IPS-15b (cell line): Measurements from ENCODE around the gene SELENOK.

Experiments used
- H3K27me3 ChIP-seq: one replicate; pipeline ENCODE4 v1.6.1; 2013; ENCODE audit warnings: low read length; ENCODE audit not compliant: control insufficient read depth, insufficient read depth
- H3K36me3 ChIP-seq: one replicate; pipeline ENCODE4 v1.6.1; 2013; ENCODE audit warnings: low read length; ENCODE audit not compliant: control insufficient read depth, insufficient read depth
- H3K4me1 ChIP-seq: one replicate; pipeline ENCODE4 v1.6.1; 2013; ENCODE audit warnings: mild to moderate bottlenecking, low read length; ENCODE audit not compliant: control insufficient read depth, insufficient read depth
- H3K4me3 ChIP-seq: one replicate; pipeline ENCODE4 v1.5.1; 2013; ENCODE audit warnings: low read depth, low read length
- H3K9ac ChIP-seq: one replicate; pipeline ENCODE4 v1.6.1; 2013; ENCODE audit warnings: low read depth, mild to moderate bottlenecking, low read length
- H3K9me3 ChIP-seq: one replicate; pipeline ENCODE4 v1.6.1; 2013; ENCODE audit warnings: mild to moderate bottlenecking, low read length; ENCODE audit not compliant: control insufficient read depth, insufficient read depth

The SELENOK gene

DNA sequence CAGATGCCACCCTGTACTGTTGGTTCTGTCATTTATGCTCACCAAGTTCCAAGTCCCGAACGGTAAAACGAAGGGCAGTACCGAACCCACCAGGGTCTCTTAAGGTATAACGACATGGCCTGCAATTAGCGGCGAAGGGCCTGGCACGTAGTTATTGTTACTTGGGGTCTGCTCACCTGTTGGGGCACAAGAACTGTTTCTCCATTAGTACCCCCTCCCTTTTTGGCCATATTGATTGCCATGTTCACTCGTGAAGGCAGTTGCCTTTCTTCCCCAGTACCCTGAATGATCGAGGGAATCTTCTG, 44.9 kb downstream of the SELENOK start:
- Histone ChIP-seq H3K27me3 (peaks cover 15% of the 10 kb centered on the region), H3K9ac (no peak overlapping the region), H3K9me3 (no peaks in the 10 kb centered on the region), H3K36me3 (no peaks in the 10 kb centered on the region), H3K4me1 (peaks cover 4% of the 10 kb centered on the region), H3K4me3 (peak overlapping the region; percentile 76)

- Histone ChIP-seq H3K36me3 (no peaks in the 10 kb centered on the region), H3K9me3 (no peaks in the 10 kb centered on the region), H3K9ac (peak within 1 kb of the TSS; percentile 76), H3K27me3 (peaks cover 15% of the 10 kb centered on the region), H3K4me1 (peaks cover 4% of the 10 kb centered on the region), H3K4me3 (peak within 1 kb of the TSS; percentile 76)
Observed at GRCh38 chr3:53846134-53846850, 45.4 kb downstream of the SELENOK start, which contains the start of the genes CHDH and IL17RB. TSS of gene CHDH (minus strand) at chr3:53846419. CDS start at chr3:53824008, 22,411 bp downstream. TSS of gene IL17RB (plus strand) at chr3:53846568. CDS start at chr3:53846589, 21 bp downstream.

- peak overlapping the region; percentile 76 for H3K4me3 ChIP-seq
Observed at GRCh38 chr3:53845881-53846133, 45.9 kb downstream of the SELENOK start.

DNA sequence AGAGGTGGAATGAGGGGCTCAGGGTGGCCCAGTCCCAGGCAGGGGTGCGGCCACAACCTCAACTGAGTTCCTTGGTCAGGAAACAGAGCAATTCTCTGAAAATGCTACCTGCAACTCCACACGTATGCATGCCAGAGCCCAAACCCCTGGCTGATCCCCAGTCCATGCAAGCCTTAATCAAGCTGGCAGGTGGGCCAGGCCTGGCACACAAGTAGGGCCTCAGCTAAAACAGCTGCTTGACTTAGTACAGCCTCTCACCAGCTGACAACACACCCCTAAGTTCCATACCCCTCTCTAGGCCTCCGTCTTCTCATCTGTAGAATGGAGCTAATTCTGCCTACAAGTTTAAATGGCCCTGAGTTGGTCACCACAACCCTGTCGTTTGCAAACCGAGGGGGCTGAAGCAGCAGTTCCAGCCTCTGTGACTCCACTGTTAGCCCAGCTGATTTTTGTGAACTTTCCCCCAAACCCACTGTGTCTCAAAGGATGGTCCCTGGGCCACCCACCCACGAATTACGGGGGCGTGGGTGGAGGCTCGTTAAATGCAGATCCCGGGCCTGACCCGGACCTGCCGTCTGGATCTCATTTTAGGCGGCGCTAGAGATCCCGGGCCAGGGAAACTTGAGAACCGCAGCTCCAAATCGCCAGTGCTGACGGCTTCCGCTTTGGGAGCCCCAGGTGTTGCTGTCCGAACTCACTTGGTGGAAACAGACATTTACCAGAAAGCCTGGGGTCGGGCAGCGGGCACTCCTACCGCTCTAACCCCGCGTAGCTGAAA, 46.4 kb downstream of the SELENOK start:
- Histone ChIP-seq H3K4me1 (peaks cover 4% of the 10 kb centered on the region), H3K36me3 (no peaks in the 10 kb centered on the region), H3K9me3 (no peaks in the 10 kb centered on the region)

More at GRCh38 chr3:53845881-53846133, 45.9 kb downstream of the SELENOK start:
- H3K4me1 ChIP-seq: peaks cover 4% of the 10 kb centered on the region
- H3K9ac ChIP-seq: peak overlapping the region; percentile 76
- H3K27me3 ChIP-seq: peaks cover 15% of the 10 kb centered on the region
- H3K9me3 ChIP-seq: no peaks in the 10 kb centered on the region
- no peaks in the 10 kb centered on the region for H3K36me3 ChIP-seq

DNA sequence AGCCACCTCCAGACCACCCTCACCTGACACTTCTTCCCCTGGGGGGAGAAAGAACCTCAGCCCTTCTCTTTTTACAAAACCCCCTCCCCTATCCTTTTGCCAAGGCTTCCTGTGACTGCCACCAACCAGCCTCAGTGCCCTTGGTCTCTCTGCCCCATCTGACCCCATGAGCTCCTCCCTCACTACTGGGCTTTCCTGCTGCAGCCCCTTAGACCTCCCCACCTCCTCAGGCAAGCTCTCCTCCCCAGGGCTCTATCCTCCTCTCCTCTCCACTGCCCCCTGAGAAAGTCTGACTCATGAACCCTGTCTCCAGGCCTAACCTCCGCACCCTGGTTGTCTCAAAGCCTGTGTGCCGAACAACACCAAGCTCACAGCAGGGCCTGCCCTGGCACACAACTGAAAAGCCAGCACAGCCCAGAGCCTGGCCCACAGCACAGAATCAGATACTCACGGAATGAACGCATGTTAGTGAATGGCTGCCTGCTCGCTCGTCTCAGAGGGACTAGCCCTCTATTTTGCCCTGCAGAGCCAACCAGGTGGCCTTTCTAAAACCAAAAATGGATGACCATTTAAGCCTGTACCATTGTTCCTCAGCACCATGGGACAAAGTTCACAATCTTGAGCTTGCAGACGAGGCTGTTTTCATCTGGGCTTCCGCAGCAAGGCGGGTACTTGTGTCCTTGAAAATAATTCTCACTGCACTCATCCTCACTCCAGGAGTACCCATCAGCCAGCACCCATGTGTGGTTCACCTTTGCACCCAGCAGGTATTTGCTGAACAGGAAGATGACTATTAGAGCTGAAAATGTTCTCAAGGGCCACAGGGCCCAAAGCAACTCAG, 47.2 kb downstream of the SELENOK start:
- Histone ChIP-seq H3K9ac (no peak overlapping the region), H3K27me3 (peaks cover 15% of the 10 kb centered on the region), H3K36me3 (no peaks in the 10 kb centered on the region), H3K4me1 (peaks cover 4% of the 10 kb centered on the region), H3K4me3 (no peak overlapping the region), H3K9me3 (no peaks in the 10 kb centered on the region)

More for the DNA sequence above, 46.4 kb downstream of the SELENOK start:
- Histone ChIP-seq H3K4me3 (peak overlapping the region; percentile 76), H3K27me3 (peaks cover 15% of the 10 kb centered on the region), H3K9ac (peak overlapping the region; percentile 76)

GRCh38 chr3:53843195-53844177, 48.2 kb downstream of the SELENOK start:
- H3K9ac ChIP-seq: no peak overlapping the region
- H3K27me3 ChIP-seq: peaks cover 15% of the 10 kb centered on the region
- no peaks in the 10 kb centered on the region for H3K9me3 ChIP-seq
- peak overlapping the region; percentile 13 for H3K4me3 ChIP-seq
- peaks cover 4% of the 10 kb centered on the region for H3K4me1 ChIP-seq
- H3K36me3 ChIP-seq: no peaks in the 10 kb centered on the region

DNA sequence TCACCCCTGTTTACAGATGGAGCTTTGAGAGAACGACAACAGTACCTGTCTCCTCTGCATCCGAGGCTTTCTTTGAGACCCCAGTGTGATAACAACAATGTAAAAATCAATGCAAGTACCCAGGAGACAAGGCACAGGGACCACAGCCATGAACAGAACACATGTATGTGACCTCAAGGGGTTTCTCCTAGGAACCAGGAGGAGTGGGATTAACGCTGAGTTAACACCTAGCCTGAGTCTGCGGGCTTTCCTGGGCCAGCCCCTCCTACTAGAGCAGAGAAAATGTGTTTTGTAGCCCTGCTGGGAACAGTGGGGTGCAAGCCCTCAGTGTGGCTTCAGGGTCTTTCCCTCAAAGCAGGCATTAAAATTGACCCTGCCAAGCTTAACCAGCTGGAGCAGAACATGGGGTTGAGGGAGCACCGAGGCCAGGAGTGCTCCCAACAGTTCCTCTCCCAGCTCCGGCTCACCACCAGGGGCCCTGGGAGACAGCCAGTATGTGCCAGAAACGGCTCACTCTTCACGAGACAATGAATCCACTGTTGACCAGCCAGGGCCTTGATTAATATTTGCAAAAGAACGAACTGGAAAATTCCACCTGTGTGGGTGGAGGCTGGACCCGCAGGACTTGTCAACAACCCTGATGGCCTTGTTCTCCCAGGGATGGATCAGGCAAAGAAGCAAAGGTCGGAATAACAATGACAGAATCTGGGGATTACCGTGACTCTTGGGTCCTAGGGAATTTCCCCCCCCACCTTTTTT, 49.0 kb downstream of the SELENOK start:
- H3K9ac ChIP-seq: no peak overlapping the region
- H3K9me3 ChIP-seq: no peaks in the 10 kb centered on the region
- no peak overlapping the region for H3K4me3 ChIP-seq
- H3K36me3 ChIP-seq: no peaks in the 10 kb centered on the region
- H3K27me3 ChIP-seq: peaks cover 9% of the 10 kb centered on the region
- peaks cover 4% of the 10 kb centered on the region for H3K4me1 ChIP-seq

DNA sequence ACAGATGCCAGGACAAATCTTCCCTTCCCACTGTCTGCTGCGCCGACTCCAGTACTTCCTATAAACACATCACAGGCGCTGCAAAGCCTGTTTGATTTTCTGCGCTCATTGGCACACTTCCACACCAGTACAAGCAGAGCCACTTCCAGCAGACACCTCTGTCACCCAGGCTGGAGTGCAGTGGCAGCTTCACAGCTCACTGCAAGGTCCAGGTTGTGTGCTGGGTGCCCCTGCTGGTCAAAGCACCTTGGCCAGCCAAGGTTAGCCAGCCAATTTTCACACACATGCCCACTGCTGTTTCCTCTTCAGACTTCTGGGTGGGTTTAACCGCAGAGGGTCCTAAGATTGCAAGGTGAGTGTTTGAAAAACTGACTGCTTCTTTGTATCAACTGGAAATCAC, 50.4 kb downstream of the SELENOK start:
- Histone ChIP-seq H3K4me3 (no peak overlapping the region), H3K4me1 (peaks cover 4% of the 10 kb centered on the region), H3K27me3 (no peaks in the 10 kb centered on the region), H3K9me3 (no peaks in the 10 kb centered on the region), H3K36me3 (no peaks in the 10 kb centered on the region), H3K9ac (no peak overlapping the region)

DNA sequence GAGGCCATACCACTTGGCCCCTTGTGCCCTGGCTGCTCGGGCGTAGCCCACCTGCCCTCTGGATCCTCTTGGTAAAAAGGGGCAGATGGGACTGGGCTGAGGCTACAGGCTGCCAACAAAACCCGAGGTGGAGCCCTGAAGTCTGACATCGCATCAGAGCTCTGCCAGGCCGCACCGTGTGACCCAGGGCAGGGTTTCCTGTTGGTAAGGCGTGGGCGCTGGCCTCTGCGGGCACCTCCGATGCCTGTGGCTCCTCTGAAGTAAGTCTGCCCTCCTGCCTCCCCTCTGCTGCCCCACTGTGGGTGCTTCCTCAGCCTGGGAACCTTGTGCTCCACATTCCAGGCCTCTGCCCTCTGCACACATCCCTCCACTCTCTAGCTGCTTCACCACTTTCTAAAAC, 54.3 kb downstream of the SELENOK start:
- H3K27me3 ChIP-seq: no peaks in the 10 kb centered on the region
- H3K4me3 ChIP-seq: no peak overlapping the region
- no peak overlapping the region for H3K9ac ChIP-seq
- H3K9me3 ChIP-seq: no peaks in the 10 kb centered on the region
- H3K4me1 ChIP-seq: no peaks in the 10 kb centered on the region
- no peaks in the 10 kb centered on the region for H3K36me3 ChIP-seq

DNA sequence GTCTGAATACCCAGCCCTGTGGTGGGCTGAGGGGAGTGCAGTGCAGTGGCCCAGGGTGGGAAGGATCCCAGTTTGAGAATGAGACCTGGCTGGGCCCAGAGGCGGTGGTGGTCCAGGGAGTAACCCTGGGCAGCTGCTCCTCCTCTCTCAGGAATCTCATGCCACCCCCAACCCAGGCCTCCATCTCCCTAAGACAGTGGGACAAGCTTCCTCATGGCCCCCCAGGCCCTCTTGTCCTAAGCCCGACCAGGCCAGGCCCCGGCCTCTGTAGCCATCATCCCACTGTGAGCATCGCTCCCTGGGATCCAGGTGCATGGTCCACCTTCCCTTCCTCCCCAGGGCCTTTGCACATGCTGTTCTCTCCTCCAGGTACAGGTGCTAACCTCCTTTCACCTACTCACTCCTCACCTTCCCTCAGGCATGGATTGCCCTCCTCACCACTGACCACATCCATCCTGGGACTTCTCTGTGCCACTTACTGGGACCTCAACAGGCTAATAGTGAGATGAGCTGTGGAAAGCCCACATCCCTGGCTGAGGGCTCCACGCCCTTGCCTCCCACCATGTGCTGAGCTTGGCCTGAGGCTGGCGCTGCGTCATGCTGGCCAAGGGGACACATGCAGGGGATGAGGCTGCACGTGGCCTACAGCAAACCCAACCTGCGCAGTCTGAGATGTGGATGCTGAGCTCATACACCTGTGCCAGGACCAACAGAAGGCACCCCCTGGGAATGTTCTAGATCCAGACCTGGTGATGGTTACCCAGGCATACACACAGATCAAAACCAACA, 55.4 kb downstream of the SELENOK start:
- Histone ChIP-seq H3K4me3 (no peak overlapping the region), H3K9ac (no peak overlapping the region), H3K9me3 (no peaks in the 10 kb centered on the region), H3K36me3 (no peaks in the 10 kb centered on the region), H3K27me3 (no peaks in the 10 kb centered on the region), H3K4me1 (no peaks in the 10 kb centered on the region)
